DND-41 (cell line): ENCODE data around the gene ATP5MC3.

Experiments
- ATAC-seq: fragments of 200-7000 bp; cut with Tn5 transposase; 3 replicates; pipeline ENCODE4 v1.9.1; 2021; ENCODE audit warnings: low read depth; ENCODE audit not compliant: insufficient read depth
- DNase-seq: peaks from one replicate; pipeline ENCODE4 v3.0.0-alpha.2; 2020
- H2AFZ ChIP-seq: 2 replicates; pipeline ENCODE4 v1.6.0; 2012; ENCODE audit warnings: low read depth, low read length
- H3K27ac ChIP-seq: 2 replicates; pipeline ENCODE4 v1.5.1; 2012; ENCODE audit warnings: low read length, inconsistent platforms
- H3K27me3 ChIP-seq: fragments of 200-600 bp; sonication (generic); 2 replicates; pipeline ENCODE4 v1.6.0; 2012; ENCODE audit warnings: low read length, mild to moderate bottlenecking, inconsistent platforms; ENCODE audit not compliant: insufficient read depth, poor library complexity
- H3K36me3 ChIP-seq: 2 replicates; pipeline ENCODE4 v1.5.1; 2012; ENCODE audit warnings: low read length, inconsistent platforms; ENCODE audit not compliant: insufficient read depth
- H3K4me1 ChIP-seq: 2 replicates; pipeline ENCODE4 v1.5.1; 2012; ENCODE audit warnings: mild to moderate bottlenecking, low read length; ENCODE audit not compliant: insufficient read depth
- H3K4me2 ChIP-seq: 2 replicates; pipeline ENCODE4 v1.6.0; 2012; ENCODE audit warnings: mild to moderate bottlenecking, moderate library complexity, low read length, inconsistent platforms; ENCODE audit not compliant: insufficient read depth
- H3K4me3 ChIP-seq, 2 experiments: fragments of 200-600 bp in 1 of 2; shearing (Covaris generic) in 1 of 2; 2 replicates each; pipeline ENCODE4 v1.5.1; 2012 to 2016; ENCODE audit warnings: inconsistent platforms in 2 of 2, low read length in 2 of 2, mild to moderate bottlenecking in 2 of 2, low read depth in 1 of 2, moderate library complexity in 1 of 2
- H3K79me2 ChIP-seq: 2 replicates; pipeline ENCODE4 v1.6.0; 2012; ENCODE audit warnings: low read length, inconsistent platforms; ENCODE audit not compliant: insufficient read depth
- H3K9ac ChIP-seq: 2 replicates; pipeline ENCODE4 v1.6.0; 2012; ENCODE audit warnings: low read depth, mild to moderate bottlenecking, inconsistent platforms, low read length, moderate library complexity
- H3K9me3 ChIP-seq: 2 replicates; pipeline ENCODE4 v1.5.1; 2012; ENCODE audit warnings: low read length, moderate library complexity, mild to moderate bottlenecking, inconsistent platforms; ENCODE audit not compliant: insufficient read depth, severe bottlenecking
- H4K20me1 ChIP-seq: 2 replicates; pipeline ENCODE4 v1.6.0; 2012; ENCODE audit warnings: low read length; ENCODE audit not compliant: insufficient read depth
- EZH2 ChIP-seq: IDR thresholded peaks from 3 replicates; pipeline ENCODE4 v1.6.1; 2012; ENCODE audit warnings: borderline replicate concordance, low read depth, mild to moderate bottlenecking, moderate library complexity, low read length, inconsistent platforms; ENCODE audit not compliant: severe bottlenecking
- TF ChIP-seq, protein P1 (sequence below): IDR thresholded peaks from 2 replicates; pipeline ENCODE4 v1.5.1; 2012; ENCODE audit warnings: borderline replicate concordance, low read length, moderate library complexity, mild to moderate bottlenecking; ENCODE audit not compliant: poor library complexity, severe bottlenecking; ENCODE audit errors: extremely low read depth

Gene ATP5MC3

DNA sequence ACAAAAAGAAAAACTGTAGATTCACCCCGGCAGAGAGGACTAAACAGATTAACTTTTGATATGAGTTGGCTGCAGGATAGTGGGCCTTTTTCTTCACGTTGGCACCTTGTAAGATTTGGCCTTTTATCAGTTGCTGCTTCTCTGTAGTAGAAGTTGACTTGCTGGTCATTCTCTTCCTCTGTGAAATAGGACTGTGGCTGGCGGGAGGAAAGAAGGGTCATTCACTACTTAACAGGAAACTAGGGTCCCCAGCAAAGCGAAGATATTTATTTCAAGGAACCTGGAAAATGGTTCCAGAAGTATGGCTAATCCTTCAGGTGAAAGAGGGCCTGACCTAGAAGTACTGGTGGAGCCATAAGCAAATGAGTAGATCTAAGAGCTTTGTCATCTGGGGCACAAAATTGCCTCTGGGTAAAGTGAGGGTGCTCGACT lies 383 bp upstream of the ATP5MC3 start:
- no peaks in the 10 kb centered on the region for H3K27me3 ChIP-seq
- H3K9me3 ChIP-seq = no peaks in the 10 kb centered on the region
- peak overlapping the region; percentile 95 for H3K9ac ChIP-seq
- peak overlapping the region; percentile 95 for H3K27ac ChIP-seq
- ATAC-seq = no peak
- H4K20me1 ChIP-seq = peaks cover 25% of the 10 kb centered on the region
- peaks cover 39% of the 10 kb centered on the region for H3K36me3 ChIP-seq
- no peak for DNase-seq
- peaks cover 50% of the 10 kb centered on the region for H3K79me2 ChIP-seq
- H2AFZ ChIP-seq = peak overlapping the region; percentile 99
- H3K4me2 ChIP-seq = peak overlapping the region; percentile 74
- TF ChIP-seq, protein P1, sequence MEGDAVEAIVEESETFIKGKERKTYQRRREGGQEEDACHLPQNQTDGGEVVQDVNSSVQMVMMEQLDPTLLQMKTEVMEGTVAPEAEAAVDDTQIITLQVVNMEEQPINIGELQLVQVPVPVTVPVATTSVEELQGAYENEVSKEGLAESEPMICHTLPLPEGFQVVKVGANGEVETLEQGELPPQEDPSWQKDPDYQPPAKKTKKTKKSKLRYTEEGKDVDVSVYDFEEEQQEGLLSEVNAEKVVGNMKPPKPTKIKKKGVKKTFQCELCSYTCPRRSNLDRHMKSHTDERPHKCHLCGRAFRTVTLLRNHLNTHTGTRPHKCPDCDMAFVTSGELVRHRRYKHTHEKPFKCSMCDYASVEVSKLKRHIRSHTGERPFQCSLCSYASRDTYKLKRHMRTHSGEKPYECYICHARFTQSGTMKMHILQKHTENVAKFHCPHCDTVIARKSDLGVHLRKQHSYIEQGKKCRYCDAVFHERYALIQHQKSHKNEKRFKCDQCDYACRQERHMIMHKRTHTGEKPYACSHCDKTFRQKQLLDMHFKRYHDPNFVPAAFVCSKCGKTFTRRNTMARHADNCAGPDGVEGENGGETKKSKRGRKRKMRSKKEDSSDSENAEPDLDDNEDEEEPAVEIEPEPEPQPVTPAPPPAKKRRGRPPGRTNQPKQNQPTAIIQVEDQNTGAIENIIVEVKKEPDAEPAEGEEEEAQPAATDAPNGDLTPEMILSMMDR = no peak
- no peak for TF ChIP-seq EZH2
- H3K4me1 ChIP-seq = peaks cover 32% of the 10 kb centered on the region
- H3K4me3 ChIP-seq = peak overlapping the region; percentile 91 to 94; a peak in 3 of 4 replicates

DNA sequence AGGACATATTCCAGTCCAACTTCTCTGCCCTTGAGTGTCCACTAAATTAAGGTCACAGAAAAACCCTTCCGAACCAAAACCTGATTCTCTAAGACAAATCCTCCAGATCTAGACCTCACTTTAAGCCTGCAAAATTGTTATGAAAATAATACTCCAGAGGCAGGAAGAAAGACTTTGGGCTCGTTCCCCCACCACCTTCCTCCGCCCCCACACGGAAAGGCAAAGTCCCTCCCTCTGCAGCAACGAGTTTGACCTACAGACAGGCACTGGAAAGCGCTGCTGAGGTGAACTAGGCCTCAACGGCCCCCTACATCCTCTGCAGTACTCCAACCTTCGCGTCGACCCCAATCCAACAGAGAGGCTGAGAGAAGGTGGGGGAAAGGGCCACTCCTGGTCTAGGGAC lies 808 bp downstream of the ATP5MC3 start:
- Histone ChIP-seq H3K9ac (peak overlapping the region; percentile 95), H3K27me3 (no peaks in the 10 kb centered on the region), H2AFZ (peak overlapping the region; percentile 99), H3K79me2 (peaks cover 52% of the 10 kb centered on the region), H3K36me3 (peaks cover 51% of the 10 kb centered on the region), H3K27ac (peak overlapping the region; percentile 95), H3K4me3 (peak overlapping the region; percentile 91 to 94), H3K9me3 (no peaks in the 10 kb centered on the region), H3K4me2 (peak overlapping the region; percentile 74), H3K4me1 (peaks cover 32% of the 10 kb centered on the region), H4K20me1 (peaks cover 25% of the 10 kb centered on the region)
- peak; percentile 77 for DNase-seq
- no peak for TF ChIP-seq EZH2
- TF ChIP-seq, protein P1 = peak; percentile 33
- ATAC-seq = peak; percentile 82

DNA sequence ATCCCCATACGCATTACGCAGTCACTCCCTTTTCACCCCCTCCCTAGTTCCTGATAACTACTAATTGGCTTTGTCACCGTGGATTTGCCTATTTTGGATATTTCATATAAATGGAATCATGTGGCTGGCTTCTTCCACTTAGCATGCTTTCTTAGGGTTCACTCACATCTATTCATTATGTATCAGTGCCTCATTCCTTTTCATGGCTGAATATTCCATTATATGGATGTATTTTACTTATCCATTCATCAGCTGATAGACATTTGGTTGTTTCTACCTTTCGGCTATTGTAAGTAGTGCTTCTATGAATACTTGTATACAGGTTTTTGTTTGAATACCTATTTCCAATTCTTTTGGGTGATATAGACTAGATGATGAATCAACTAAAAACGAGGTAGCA lies 4.9 kb downstream of the ATP5MC3 start:
- Histone ChIP-seq H3K36me3 (peaks cover 62% of the 10 kb centered on the region), H3K4me3 (no peak overlapping the region), H3K27me3 (no peaks in the 10 kb centered on the region), H3K9me3 (no peaks in the 10 kb centered on the region), H2AFZ (no peak overlapping the region), H3K4me2 (no peak overlapping the region), H3K9ac (no peak overlapping the region), H3K79me2 (peaks cover 48% of the 10 kb centered on the region), H3K27ac (no peak overlapping the region), H3K4me1 (peaks cover 22% of the 10 kb centered on the region), H4K20me1 (peaks cover 25% of the 10 kb centered on the region)
- no peak for ATAC-seq
- DNase-seq = no peak
- TF ChIP-seq, protein P1 = no peak
- TF ChIP-seq EZH2 = no peak
